GM19023 (cell line): ENCODE results near the gene A2M.

ENCODE experiments used
- ATAC-seq: cut with Tn5 transposase; IDR thresholded peaks from one replicate; pipeline ENCODE4 v1.9.1; 2021; ENCODE audit warnings: mild to moderate bottlenecking, moderate library complexity; ENCODE audit not compliant: unreplicated experiment

The A2M gene

DNA sequence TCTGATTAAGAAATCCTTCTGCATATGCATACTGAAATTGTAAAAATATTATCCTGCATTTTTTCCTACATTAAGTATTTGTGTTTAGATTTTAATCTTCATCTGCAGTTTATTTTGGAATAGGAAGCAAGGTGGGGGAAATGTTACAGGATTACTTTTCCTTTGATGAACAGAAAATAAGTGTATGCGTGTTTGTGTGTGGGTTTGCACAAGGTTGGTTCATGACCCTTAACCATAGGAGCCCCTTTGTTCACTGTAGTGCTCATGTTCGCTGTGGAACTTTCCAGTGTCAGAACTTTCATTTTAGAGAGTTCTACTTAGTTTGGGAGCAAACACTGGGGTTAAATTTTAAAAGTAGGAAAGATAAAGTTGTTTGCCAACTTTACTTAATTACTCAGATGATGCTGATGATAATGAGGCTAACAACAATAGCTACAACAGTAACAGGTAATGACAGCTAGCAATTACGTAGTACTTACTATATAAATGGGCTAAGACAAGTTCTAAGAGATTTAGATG lies 6.4 kb upstream of the A2M start:
- ATAC-seq: no peak

DNA sequence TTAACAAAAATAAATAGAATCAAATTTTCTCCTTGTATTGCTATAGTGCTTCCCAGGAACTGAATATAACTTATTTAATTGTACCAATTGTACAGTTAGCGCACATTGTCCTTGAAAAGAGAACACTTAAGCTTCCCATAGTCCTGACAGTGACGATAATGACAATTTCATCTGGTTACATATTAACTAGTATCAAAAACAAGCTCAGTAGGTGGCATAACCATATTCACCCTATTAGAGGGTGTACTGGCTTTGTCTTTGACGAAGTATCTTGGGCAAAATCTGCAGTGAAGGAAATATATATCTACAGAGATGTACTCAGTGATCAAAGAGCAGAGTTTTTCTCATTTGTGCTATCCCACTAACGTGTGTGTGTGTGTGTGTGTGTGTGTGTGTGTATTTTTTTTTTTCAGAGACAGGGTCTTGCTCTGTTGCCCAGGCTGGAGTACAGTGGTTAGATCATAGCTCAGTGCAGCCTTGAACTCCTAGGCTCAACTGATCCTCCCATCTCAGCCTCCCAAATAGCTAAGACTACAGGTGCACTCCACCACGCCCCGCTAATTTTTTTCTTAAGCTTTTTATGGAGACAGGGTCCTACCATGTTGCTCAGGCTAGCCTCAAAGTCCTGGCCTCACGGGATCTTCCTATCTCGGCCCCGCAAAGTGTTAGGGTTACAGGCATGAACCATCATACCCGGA lies 4.9 kb upstream of the A2M start:
- ATAC-seq: no peak

DNA sequence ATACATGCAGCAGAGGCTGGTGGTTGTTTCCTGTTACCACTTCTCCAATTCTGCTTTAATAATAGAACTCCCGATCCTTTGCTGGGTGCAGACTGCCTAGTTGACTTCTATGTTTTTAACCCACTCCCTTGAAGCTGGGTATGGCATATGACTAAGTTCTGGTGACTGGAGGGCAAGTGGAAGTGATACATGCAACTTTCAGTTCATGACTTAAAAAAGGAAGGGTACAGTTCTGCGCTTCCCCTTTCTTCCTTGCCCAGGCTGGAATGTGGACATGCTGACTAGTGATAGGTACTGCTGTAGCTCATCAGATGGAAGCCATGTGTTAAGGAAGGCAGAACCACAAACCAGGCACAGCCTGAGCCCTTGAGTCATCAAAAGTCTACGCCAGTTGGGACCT lies 2.4 kb upstream of the A2M start:
- ATAC-seq: peak; percentile 57

DNA sequence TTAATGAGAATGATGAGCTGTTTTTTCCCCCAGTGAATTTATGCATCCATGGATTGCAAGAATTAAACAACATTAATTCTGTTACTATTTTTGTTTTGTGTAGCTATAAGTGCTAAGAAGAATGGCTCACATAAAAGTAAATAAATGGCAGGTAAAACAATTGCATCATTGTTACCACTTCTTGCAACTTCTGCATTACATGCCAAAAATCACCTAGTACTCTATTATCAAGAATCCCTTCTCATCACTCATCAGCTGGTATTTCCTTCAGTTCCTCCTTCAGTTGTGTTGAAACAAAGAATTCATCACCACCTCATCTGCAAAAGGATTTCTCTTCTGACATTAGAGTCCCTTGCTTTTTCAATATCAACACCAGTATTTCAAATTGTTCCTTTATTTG lies 773 bp downstream of the A2M start:
- no peak for ATAC-seq

DNA sequence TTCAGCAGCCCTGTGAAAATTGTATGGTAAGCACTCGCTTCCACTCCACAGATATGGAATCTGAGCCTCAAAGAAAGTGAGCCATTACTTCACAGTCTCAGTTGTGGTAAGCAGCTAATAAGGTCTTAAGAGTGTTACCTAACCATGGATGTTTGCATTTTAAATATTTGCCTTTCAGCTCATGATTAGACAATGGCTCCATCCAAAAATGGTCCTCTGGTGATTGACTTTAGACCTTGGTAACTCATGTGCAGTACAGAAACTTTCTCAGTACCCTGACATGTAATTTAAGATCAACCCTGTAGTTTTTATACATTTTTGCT lies 1.8 kb downstream of the A2M start:
- ATAC-seq: no peak

DNA sequence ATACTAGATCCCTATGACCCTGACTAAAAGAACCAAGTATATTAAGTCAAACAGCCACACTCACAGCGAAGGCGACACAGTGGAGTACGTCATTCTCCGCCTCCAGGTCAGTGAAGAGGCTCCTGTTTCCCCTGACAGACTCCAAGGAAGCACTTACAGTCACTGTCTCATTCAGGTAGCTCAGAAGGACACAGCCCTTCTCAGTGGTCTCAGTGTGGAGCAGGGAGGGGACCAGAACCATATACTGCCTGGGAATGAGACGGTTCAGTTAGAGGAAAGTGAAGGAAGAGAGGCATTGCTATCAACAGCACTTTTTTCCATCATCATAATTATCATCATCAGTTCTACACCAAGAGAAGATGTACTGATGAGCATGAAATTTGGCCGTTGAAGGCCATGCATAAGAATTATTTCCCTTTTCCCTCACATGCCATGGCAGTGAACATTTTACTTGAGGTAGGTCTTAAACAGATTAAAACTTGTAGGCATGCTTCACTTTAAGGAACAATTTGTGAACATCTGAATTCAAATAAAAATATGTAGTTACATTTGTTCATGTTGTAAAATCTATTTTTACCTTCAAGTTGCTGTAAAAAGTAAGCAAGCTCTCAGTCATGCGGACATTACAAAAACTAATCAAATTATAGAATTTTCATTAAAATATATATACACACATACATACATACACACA lies 2.3 kb downstream of the A2M start:
- ATAC-seq: no peak

DNA sequence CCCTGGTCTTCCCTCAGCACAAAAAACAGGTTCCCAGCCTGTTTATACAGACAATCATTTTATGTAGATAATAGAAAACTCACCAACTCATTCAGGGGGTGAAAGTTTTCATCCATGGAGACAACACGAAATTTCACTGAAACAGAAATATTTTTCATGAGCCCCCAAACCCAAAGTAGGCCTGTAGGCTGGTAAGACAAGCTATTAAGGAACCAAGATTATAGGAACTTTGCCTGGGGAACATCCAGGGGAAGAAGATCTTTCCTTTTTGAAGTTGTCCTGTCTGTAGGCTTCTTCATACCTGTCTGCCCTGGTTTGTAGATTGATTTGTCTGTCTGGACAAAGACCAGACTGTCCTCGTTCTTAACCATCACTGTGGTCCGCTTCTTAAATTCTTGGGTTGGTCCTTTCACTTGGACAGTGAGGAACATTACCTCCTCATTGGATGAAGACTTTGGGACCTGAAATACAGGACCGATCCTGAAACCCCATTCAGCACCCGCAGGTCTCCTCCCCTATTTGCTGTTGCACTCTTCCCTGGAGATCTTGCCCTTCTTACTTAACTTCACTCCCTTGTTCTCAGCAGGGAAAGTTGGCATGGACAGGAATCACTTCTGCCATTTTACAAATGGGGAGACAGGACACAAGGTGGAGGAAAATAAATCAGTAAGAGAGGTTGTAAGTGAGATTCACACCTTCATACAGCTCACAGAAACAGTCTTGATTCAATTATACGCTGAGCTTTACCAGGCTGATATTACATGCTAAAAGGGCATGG lies 3.5 kb downstream of the A2M start:
- no peak for ATAC-seq

DNA sequence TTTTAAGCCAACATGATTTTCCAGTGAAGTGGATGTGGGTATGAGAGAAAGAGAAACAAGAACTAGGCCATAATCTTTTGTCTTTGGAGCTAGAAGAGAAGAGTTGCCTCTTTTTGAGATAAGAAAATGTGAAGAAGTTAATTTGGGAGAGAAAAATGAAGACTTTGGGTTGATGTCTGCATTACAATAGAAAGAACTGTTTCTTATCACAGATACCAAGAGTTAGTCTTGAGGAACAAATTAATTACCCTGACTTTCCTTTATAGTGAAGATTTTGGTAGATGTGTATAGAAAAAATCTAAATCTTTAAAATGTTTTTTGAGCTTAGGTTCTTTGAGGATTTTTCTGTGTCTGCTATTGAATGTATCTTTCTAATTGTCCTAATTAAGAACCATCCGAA lies 4.2 kb downstream of the A2M start:
- no peak for ATAC-seq

DNA sequence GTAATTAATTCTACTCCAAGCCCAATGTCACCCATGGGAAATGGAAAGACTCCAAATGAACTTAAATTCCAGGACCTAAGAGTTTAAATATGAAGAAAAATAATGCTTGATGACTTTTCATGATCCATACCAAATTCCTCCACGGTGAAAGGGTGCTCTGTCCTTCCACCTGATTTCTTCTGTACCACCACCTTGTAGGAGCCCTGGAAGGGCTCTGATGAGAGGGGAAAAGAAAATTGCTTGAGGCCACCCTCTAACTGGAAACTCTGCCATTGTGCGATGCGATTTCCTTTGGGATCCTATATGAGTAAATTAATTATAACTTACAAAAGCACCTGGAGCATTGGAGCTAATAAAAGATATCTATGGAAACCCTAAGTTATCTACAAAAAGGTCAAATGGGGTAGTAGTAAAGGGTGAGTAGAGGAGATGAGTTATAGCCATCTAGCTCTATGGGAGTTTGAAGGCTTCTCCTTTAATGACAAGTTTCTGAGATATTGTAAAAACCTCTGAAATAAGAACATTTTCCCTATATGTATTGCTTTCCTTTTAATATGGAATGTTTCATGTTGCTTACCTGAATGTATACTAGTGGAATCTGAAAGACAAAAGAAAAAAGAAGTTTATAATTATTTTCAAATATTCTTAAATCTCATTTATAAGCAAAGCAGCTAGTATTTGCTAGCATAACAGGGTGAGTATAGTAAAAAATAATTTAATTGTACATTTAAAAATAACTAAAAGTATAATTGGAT lies 5.8 kb downstream of the A2M start:
- no peak for ATAC-seq

DNA sequence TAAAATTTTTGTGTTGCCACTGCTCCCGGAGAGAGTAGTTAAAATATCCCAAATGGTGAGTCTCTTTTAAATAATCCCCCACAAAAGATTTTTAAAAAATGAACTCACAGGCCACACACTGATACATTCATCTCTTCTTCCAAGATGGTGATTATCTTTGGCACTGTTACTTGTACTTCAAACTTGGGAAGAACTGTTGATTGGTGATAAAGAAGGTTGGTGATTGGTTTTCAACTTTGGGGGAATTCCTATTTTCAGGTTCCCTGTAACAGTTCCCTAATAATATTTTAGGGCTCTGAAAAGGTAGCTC lies 6.6 kb downstream of the A2M start:
- ATAC-seq: no peak

DNA sequence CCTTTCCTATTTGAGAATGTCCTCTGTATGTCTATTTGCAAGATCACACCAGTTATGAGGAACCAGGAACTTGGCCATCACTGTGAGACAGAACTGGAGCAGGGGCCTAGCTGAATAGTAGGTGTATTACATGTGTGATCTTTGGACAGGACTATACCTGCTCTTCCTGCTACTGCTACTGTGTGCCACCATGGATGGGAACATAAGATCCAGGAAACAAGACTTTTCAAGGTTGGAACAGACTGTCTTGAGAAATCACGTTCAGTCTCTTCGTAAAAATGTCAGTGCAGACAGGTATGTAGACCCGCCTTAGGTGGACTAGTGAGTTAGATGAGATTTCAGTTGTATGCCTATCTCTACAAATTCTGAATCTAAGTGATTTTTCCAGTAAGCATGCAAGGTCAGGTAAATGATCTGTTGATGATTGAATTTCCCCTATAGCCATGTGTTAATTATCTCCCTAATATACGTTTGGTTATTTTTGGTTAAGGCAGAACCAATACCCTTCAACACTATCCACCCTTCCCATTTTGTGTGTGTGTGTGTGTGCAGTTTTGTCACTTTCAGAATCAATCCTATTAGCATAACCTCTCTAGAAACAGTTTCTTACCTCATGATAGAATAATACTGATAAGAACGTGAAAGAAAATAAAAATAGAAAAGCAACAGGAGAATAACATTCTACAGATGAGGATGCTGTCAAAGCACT lies 7.1 kb downstream of the A2M start:
- no peak for ATAC-seq

DNA sequence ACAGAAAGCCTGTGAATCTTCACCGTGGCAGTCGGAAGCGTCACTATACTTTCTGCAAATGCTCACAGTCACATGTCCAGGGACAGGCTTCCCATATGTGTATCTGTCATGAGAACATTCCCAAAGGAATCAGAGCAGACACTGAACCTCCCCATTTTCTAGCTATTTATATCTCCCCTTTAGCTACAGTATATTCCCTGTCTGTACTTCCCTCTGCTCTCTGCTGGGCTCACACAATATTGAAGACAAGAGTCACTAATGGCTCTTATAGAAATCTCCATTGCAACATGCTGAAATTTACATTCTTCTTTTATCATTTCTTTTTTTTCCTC lies 8.2 kb downstream of the A2M start:
- ATAC-seq: no peak

DNA sequence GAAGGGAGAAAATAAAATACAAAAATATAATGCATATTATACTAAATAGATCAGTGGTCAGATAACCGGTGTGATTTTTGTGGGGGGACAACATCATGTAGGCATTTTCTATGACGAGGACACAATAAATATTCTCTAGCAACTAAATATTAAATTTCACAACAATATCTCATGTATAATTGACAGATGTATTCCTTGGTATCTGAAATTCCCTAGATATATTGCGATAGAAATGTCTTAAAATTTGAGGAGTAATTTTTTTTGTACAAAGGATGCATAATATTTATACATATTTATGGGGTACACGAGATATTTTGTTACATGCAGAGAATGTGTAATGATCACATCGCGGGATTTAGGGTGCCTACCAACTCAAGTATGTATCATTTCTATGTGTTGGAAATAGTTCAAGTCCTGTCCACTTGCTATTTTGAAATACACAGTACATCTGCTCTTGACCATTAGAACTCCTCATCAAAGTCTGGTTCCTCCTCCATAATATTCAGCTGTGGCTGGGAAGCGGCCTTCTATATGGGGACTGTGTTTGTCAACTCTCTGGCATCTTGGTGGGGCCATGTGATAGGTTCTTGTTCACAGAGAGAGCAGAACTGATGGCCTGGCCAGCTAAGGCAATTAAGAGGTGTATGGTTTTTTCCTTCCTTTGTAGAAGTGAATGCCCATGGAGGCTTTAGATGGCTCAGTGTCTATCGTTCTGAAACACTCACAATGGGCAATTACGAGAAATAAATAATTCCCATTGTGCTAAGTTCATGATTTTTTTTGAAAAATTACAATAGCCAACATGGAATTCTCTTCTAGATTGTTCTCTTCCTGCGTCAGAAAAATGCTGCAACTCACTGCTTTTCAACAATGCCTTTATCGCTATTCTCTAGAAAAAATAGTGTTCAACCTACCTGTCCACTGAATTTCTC lies 8.8 kb downstream of the A2M start:
- ATAC-seq: no peak

DNA sequence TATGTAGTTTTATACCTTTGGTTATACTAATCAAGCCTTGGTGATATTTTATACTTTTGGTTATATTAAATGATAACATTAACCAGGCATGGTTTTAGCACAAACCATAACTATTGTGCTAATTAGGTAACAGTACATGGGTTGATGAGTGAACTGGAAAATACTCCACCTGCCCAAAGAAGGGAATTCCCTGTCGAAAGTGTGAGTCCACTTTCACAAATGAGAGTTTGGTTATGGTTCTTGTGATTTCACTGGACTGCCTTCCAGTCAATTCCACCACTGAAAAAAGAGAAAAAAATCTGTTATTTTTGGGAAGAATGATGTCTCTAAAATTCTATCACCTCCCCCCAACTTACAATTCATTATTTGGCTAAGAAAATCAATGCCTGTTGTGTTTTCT lies 9.7 kb downstream of the A2M start:
- no peak for ATAC-seq

DNA sequence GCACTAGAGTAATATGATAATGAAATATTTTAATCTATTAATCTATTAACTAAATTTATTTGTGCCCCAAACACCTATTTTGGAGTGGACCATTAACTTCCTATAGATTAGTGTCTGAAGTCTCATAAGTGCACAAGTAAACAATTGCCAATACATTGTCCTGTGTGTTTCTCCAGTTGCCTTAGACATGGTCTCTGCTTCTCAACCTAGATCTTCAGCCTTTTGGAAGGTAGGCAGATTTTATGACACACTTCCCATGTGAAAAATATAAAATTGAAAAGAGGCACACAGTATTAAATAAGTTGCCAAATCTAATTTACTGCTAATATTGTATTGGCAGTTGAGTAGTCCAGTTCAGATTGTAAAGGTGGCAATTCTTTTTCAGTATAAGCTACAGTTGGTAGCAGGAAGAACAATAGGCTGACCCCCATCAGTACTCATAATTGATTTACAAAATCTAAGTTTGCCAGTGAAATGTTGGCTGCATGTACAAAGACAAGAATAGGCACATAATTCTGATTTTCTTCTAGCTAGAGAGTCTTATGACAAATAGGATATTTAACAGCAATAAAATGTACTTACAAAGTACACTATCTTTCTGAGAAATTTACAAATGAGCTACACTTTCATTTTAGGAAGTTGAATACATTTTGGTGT lies 10.8 kb downstream of the A2M start:
- no peak for ATAC-seq

DNA sequence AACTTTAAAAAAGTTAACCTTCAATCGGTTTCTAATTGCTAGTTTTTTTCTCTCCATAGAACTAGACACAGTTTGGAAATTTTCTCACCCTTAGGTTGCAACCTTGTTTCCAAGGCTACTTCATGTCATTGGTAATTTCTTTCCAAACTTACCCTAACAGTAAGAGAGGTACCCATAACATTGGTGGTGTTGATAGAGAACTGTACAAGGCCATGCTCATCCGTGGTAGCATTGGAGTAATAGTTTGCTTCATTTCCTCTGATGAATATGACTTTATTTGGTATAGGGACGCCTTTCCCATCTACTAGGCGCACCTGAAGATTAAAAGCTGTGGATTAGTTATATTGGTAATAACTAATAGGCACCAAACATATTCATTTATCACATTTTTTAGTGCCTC lies 11.6 kb downstream of the A2M start:
- no peak for ATAC-seq

DNA sequence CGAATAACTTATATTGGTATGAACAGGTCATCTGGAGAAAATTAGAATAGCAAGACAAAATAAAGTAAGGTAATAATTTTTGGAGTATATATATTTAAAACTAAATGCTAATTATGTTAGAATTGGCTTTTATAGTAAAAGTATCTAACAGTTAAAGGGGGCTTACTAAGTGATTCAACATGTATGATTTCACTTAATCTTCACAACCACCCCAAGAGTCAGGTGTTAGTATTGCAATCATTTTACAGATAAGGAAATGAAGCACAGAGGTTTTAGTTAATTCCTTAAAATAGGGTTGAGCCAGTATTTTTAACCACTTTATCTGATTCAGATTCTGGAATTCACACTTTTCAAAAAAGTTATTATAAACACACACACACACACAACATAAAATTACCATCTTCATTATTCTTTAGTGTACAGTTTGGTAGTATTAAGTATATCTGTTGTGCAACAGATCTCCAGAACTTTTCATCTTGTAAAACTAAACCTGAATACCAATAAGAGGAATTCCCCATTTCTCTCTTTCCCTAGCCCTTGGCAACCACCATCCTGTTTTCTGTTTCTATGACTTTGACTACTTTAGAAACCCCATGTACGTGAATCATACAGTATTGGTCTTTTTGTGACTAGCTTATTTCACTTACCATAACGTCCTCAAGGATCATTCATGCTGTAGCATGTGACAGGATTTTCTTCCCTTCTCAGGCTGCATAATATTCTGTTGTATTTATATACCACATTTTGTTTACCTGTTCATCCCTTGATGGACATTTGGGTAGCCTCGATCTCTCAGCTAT lies 12.5 kb downstream of the A2M start:
- ATAC-seq: no peak

DNA sequence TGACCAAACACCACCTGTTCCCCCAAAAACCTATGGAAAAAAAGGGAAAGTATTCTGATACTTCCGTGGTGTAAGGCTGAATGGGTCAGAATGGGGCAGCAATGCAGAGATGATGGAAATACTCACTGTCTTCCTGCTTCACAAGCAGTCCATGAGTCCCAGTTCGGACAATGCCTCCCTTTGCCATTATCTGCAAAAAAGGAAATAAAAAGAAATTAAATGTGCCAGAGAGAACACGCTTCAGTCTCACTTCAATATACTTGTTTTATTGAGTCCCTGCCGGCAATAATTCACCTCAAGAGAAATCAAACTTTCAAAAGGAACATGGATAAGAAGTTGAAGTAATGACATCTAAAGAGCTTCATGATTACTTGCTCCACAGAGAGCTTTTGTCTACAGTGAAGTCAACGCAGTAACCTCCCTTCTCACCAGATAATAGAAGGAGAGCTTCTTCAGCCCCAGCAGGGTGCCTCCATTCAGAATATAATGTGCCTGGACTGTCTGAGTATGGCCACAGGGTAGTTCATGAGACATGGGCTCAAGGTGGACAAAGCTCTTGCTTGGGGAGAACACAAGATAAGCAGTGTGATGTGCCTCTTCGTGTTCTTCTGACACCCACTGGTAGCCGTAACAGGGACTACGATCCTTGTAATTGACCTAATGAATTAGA lies 14.6 kb downstream of the A2M start:
- ATAC-seq: no peak
